Measurements from ENCODE around the gene MMP24.
"Not testable (repeated sequence)": the region's sequence is repeated elsewhere in the genome, so short reads cannot be mapped to it uniquely, and the experiment has no call there.

DNA sequence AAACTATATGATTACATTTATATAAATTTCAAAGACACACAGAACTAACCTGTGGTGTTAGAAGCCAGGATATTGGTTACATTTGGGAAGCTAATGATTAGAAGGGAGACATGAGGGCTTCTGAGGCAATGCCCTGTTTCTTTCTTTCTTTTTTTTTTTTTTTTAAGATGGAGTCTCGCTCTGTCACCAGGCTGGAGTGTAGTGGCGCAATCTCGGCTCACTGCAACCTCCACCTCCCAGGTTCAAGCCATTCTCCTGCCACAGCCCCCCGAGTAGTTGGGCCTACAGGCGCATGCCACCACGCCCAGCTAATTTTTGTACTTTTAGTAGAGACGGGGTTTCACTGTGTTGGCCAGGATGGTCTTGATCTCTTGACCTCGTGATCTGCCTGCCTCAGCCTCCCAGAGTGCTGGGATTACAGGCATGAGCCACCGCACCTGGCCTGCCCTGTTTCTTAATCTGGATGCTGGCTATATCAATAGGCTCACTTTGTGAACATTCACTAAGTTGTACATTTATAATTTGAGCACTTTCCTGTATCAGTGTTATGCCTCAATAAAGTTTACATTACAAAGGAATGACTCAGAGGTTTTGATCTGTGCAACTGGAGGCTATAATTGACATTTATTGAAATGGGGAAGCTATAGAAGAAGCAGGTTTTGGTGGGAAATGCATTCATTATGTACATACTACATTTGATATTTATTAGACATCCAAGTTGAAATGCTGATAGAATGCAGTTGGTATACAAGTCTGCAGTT is 33.3 kb upstream of the MMP24 start:
- TF ChIP-seq, protein P1, sequence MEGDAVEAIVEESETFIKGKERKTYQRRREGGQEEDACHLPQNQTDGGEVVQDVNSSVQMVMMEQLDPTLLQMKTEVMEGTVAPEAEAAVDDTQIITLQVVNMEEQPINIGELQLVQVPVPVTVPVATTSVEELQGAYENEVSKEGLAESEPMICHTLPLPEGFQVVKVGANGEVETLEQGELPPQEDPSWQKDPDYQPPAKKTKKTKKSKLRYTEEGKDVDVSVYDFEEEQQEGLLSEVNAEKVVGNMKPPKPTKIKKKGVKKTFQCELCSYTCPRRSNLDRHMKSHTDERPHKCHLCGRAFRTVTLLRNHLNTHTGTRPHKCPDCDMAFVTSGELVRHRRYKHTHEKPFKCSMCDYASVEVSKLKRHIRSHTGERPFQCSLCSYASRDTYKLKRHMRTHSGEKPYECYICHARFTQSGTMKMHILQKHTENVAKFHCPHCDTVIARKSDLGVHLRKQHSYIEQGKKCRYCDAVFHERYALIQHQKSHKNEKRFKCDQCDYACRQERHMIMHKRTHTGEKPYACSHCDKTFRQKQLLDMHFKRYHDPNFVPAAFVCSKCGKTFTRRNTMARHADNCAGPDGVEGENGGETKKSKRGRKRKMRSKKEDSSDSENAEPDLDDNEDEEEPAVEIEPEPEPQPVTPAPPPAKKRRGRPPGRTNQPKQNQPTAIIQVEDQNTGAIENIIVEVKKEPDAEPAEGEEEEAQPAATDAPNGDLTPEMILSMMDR (IDR thresholded peaks at IDR 0.05; ENCODE audit: low read length), result not testable (repeated sequence)
- not testable (repeated sequence) for TF ChIP-seq EZH2 (IDR thresholded peaks at IDR 0.05; ENCODE audit: borderline replicate concordance, low read length)

Data from OCI-LY1 (cell line).